DOHH2 (cell line): ENCODE results near the gene SLC2A3.
"Not testable (repeated sequence)": the region's sequence is repeated elsewhere in the genome, so short reads cannot be mapped to it uniquely, and the experiment has no call there.

Experiments used
- H3F3A ChIP-seq: fragments of 200-600 bp; sonication (generic), shearing (Covaris generic); 2 replicates; pipeline ENCODE4 v1.6.0; 2016; ENCODE audit warnings: antibody characterized with exemption, mild to moderate bottlenecking; ENCODE audit not compliant: control insufficient read depth, insufficient read depth
- H3K27ac ChIP-seq: fragments of 200-600 bp; sonication (generic); 2 replicates; pipeline ENCODE4 v1.5.1; 2014; ENCODE audit warnings: low read depth, mild to moderate bottlenecking, low read length, moderate library complexity
- H3K27me3 ChIP-seq: fragments of 200-600 bp; sonication (generic); 2 replicates; pipeline ENCODE4 v1.6.1; 2014; ENCODE audit warnings: mild to moderate bottlenecking, low read length, mixed read lengths; ENCODE audit not compliant: control insufficient read depth
- H3K36me3 ChIP-seq: fragments of 200-600 bp; sonication (generic); 2 replicates; pipeline ENCODE4 v1.6.1; 2014; ENCODE audit warnings: mild to moderate bottlenecking, low read length, moderate library complexity, mixed read lengths; ENCODE audit not compliant: control insufficient read depth
- H3K4me1 ChIP-seq: fragments of 200-600 bp; sonication (generic); 2 replicates; pipeline ENCODE4 v1.6.1; 2014; ENCODE audit warnings: mild to moderate bottlenecking, low read length, mixed read lengths; ENCODE audit not compliant: control insufficient read depth
- H3K4me2 ChIP-seq: fragments of 200-600 bp; sonication (generic); 2 replicates; pipeline ENCODE4 v1.6.0; 2014; ENCODE audit warnings: mild to moderate bottlenecking, low read length, moderate library complexity
- H3K4me3 ChIP-seq: fragments of 200-600 bp; sonication (generic); 2 replicates; pipeline ENCODE4 v1.5.1; 2014; ENCODE audit warnings: mild to moderate bottlenecking, low read length, mixed read lengths
- H3K79me2 ChIP-seq: fragments of 200-600 bp; sonication (generic); 2 replicates; pipeline ENCODE4 v1.6.1; 2014; ENCODE audit warnings: mild to moderate bottlenecking, low read length, mixed read lengths; ENCODE audit not compliant: control insufficient read depth
- H3K9me2 ChIP-seq: fragments of 200-600 bp; sonication (generic); replicated peaks from 2 replicates; pipeline ENCODE4 v1.6.1; 2014; ENCODE audit warnings: mild to moderate bottlenecking, low read length, mixed read lengths; ENCODE audit not compliant: control insufficient read depth
- H3K9me3 ChIP-seq: fragments of 200-600 bp; sonication (generic); 2 replicates; pipeline ENCODE4 v1.6.1; 2014; ENCODE audit warnings: antibody characterized with exemption, low read length, mixed read lengths; ENCODE audit not compliant: control insufficient read depth, insufficient read depth
- H4K20me1 ChIP-seq: fragments of 200-600 bp; sonication (generic); 2 replicates; pipeline ENCODE4 v1.6.0; 2014; ENCODE audit warnings: low read depth, mild to moderate bottlenecking, antibody characterized with exemption, low read length, moderate library complexity; ENCODE audit not compliant: control insufficient read depth, insufficient read depth
- CTCF ChIP-seq: fragments of 200-600 bp; sonication (generic); IDR thresholded peaks from one replicate; pipeline ENCODE4 v1.5.1; 2014; ENCODE audit warnings: antibody characterized with exemption, mild to moderate bottlenecking, low read depth, low read length; ENCODE audit not compliant: poor library complexity, severe bottlenecking
- EZH2phosphoT487 ChIP-seq: fragments of 200-600 bp; sonication (generic); IDR thresholded peaks from 2 replicates; pipeline ENCODE4 v1.6.1; 2017; ENCODE audit warnings: borderline replicate concordance, mild to moderate bottlenecking, antibody characterized with exemption, low read length, moderate library complexity, mixed read lengths

SLC2A3 gene

GRCh38 chr12:7892186-7892980 is 43.6 kb downstream of the SLC2A3 start:
- H3K27me3 ChIP-seq: no peaks in the 10 kb centered on the region
- H3K27ac ChIP-seq: no peak overlapping the region
- H3K4me2 ChIP-seq: no peak overlapping the region
- H3F3A ChIP-seq: no peaks in the 10 kb centered on the region
- H3K9me3 ChIP-seq: no peaks in the 10 kb centered on the region
- H3K4me1 ChIP-seq: no peaks in the 10 kb centered on the region
- no peaks in the 10 kb centered on the region for H4K20me1 ChIP-seq
- H3K79me2 ChIP-seq: no peaks in the 10 kb centered on the region
- TF ChIP-seq EZH2phosphoT487 (no peak), CTCF (no peak)
- H3K4me3 ChIP-seq: no peak overlapping the region
- H3K36me3 ChIP-seq: no peaks in the 10 kb centered on the region
- no peaks in the 10 kb centered on the region for H3K9me2 ChIP-seq

GRCh38 chr12:7884689-7885088 is 51.3 kb downstream of the SLC2A3 start:
- H4K20me1 ChIP-seq: no peaks in the 10 kb centered on the region
- no peak for TF ChIP-seq CTCF
- TF ChIP-seq EZH2phosphoT487: no peak
- H3K27ac ChIP-seq: no peak overlapping the region
- no peaks in the 10 kb centered on the region for H3K36me3 ChIP-seq
- no peaks in the 10 kb centered on the region for H3K9me2 ChIP-seq
- H3K4me3 ChIP-seq: no peak overlapping the region
- H3K9me3 ChIP-seq: no peaks in the 10 kb centered on the region
- H3F3A ChIP-seq: no peaks in the 10 kb centered on the region
- no peaks in the 10 kb centered on the region for H3K79me2 ChIP-seq
- H3K4me1 ChIP-seq: no peaks in the 10 kb centered on the region
- no peaks in the 10 kb centered on the region for H3K27me3 ChIP-seq
- no peak overlapping the region for H3K4me2 ChIP-seq

GRCh38 chr12:7881736-7882120 is 54.3 kb downstream of the SLC2A3 start:
- not testable (repeated sequence) for H3K9me3 ChIP-seq, H3K4me1 ChIP-seq, H3K27ac ChIP-seq, H3K4me3 ChIP-seq, H3K36me3 ChIP-seq, H3K27me3 ChIP-seq, H3K4me2 ChIP-seq, H3K79me2 ChIP-seq, H4K20me1 ChIP-seq, H3F3A ChIP-seq, H3K9me2 ChIP-seq

GRCh38 chr12:7880952-7881735 is 54.8 kb downstream of the SLC2A3 start:
- not testable (repeated sequence) for H3K9me3 ChIP-seq, H3K4me2 ChIP-seq, H3F3A ChIP-seq, H3K36me3 ChIP-seq, H3K27ac ChIP-seq, H3K79me2 ChIP-seq, H4K20me1 ChIP-seq, H3K4me1 ChIP-seq, H3K4me3 ChIP-seq, H3K27me3 ChIP-seq, H3K9me2 ChIP-seq
